BE2C (cell line): ENCODE measurements around the gene ASAP2.

Experiments
- DNase-seq: peaks from one replicate; pipeline ENCODE4 v3.0.0-alpha.2; 2020
- H3K27me3 ChIP-seq: fragments of 250-450 bp; sonication (Bioruptor Pico); 2 replicates; pipeline ENCODE4 v1.5.1; 2020; ENCODE audit warnings: mild to moderate bottlenecking
- H3K36me3 ChIP-seq: fragments of 250-450 bp; sonication (Bioruptor Pico); 2 replicates; pipeline ENCODE4 v1.5.1; 2020; ENCODE audit warnings: mild to moderate bottlenecking
- H3K4me1 ChIP-seq: fragments of 250-450 bp; sonication (Bioruptor Pico); 2 replicates; pipeline ENCODE4 v1.5.1; 2020
- H3K4me3 ChIP-seq: 2 replicates; pipeline ENCODE4 v1.5.1; 2011; ENCODE audit warnings: low read depth, low read length
- H3K9me3 ChIP-seq: fragments of 250-450 bp; sonication (Bioruptor Pico); 2 replicates; pipeline ENCODE4 v1.5.1; 2020
- TF ChIP-seq, protein P1 (sequence below): IDR thresholded peaks from 2 replicates; pipeline ENCODE4 v1.5.1; 2012; ENCODE audit warnings: mild to moderate bottlenecking, low read depth, low read length

Gene ASAP2

DNA sequence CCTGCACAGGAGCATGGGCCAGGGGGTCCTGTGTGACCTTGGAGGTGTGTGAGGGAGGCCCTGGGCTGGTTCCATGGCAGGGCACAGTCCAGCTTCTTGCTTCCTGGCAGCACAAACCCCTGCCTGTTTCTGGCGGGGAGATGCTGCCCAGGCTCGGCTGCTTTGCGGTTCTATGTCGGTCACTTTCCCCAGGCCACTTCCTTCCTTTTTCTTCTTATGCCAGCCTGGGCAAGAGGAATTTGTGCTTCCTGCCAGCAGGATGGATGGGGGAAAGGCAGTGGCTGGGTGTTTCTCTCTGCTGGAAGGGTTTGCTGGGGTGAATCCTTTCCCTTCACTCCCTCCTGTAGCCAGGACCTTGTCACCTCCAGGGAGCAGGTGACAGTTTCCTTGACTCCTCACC is 24.3 kb downstream of the ASAP2 start:
- Histone ChIP-seq H3K9me3 (no peaks in the 10 kb centered on the region), H3K4me3 (no peak overlapping the region), H3K27me3 (no peaks in the 10 kb centered on the region), H3K36me3 (no peaks in the 10 kb centered on the region), H3K4me1 (peaks cover 33% of the 10 kb centered on the region)
- TF ChIP-seq, protein P1, sequence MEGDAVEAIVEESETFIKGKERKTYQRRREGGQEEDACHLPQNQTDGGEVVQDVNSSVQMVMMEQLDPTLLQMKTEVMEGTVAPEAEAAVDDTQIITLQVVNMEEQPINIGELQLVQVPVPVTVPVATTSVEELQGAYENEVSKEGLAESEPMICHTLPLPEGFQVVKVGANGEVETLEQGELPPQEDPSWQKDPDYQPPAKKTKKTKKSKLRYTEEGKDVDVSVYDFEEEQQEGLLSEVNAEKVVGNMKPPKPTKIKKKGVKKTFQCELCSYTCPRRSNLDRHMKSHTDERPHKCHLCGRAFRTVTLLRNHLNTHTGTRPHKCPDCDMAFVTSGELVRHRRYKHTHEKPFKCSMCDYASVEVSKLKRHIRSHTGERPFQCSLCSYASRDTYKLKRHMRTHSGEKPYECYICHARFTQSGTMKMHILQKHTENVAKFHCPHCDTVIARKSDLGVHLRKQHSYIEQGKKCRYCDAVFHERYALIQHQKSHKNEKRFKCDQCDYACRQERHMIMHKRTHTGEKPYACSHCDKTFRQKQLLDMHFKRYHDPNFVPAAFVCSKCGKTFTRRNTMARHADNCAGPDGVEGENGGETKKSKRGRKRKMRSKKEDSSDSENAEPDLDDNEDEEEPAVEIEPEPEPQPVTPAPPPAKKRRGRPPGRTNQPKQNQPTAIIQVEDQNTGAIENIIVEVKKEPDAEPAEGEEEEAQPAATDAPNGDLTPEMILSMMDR = no peak
- DNase-seq = no peak

DNA sequence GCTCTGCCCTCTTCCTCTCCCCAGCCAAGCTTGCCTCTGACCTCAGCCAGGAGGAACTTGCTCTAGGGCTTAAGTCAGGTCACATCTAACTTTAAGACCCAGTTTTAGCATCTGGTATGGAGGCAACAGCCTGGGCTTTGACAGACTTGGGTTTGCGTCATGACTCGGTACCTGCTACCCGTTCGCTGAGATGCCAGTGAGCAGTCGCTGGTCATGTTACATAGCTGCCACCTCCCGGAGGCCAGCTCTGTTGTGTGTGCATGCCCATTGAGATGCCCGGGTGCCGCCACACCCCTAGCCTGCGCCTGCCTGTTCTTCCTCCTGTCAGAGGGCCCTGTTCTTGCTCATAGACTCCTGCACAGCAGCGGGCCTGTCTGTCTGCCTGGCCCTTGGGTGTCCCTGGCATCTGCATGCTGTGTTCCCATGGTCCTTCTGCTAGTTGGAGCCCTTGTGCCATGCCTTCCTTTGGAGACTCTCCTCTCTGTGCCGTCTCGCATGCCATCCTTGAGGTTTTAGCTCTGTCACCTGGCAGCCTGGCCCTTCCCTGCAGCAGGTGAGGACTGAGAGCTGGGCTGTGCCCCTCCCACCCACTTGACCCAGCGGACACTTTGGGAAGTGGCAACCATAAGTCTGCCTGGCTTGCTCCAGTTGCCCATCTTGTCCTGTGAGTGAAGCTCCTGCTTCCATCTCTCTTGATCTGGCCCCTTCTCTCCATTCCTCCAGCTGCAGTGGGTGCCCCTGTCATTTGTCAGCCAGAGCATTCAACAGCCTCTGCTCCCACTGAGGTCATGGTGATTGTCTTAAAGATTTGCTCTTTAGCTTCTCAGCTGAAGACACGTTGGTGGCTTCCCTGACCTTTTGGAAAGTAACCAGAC is 24.9 kb downstream of the ASAP2 start:
- H3K36me3 ChIP-seq = no peaks in the 10 kb centered on the region
- H3K4me3 ChIP-seq = no peak overlapping the region
- TF ChIP-seq, protein P1 = no peak
- H3K27me3 ChIP-seq = no peaks in the 10 kb centered on the region
- H3K4me1 ChIP-seq = peaks cover 38% of the 10 kb centered on the region
- no peak for DNase-seq
- H3K9me3 ChIP-seq = no peaks in the 10 kb centered on the region

DNA sequence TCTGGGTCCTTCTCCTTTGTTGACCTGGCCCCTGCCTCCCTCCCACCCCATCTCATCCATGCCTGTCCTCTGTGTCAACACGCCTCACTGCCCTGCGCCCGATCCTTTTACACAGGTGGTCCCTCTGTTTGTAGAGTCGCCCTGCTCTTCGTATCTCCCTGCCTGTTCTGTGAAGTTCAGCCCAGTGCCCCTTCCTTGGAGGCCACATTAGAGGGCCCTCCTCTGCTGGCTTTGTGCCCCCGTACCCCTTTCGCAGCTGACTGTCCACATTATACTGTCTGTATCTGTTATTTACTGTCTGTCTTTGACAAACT is 25.5 kb downstream of the ASAP2 start:
- no peaks in the 10 kb centered on the region for H3K36me3 ChIP-seq
- H3K4me3 ChIP-seq = no peak overlapping the region
- no peak for DNase-seq
- H3K9me3 ChIP-seq = no peaks in the 10 kb centered on the region
- TF ChIP-seq, protein P1 = no peak
- H3K27me3 ChIP-seq = no peaks in the 10 kb centered on the region
- H3K4me1 ChIP-seq = peaks cover 41% of the 10 kb centered on the region

DNA sequence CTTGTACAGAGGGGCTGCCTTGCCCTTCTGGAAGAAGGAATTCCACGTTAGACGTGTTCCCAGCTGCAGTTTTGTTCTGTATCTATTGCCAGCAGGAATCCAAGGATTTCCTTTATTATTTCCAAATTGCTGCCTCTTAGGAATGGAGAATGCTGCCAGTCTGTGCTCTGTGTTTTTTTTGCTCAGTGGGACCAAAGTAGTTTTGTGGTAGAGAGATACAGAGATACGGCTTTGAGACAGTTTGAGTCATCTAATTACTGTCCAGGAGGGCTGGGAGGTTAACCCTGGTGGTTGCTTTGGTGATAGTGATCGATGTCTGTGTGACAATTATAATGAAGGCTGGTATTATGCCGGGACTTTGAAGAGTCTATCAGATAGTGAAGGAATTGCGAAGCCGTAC is 26.3 kb downstream of the ASAP2 start:
- Histone ChIP-seq H3K9me3 (no peaks in the 10 kb centered on the region), H3K27me3 (no peaks in the 10 kb centered on the region), H3K4me3 (no peak overlapping the region), H3K4me1 (peaks cover 41% of the 10 kb centered on the region), H3K36me3 (no peaks in the 10 kb centered on the region)
- no peak for DNase-seq
- TF ChIP-seq, protein P1 = no peak

DNA sequence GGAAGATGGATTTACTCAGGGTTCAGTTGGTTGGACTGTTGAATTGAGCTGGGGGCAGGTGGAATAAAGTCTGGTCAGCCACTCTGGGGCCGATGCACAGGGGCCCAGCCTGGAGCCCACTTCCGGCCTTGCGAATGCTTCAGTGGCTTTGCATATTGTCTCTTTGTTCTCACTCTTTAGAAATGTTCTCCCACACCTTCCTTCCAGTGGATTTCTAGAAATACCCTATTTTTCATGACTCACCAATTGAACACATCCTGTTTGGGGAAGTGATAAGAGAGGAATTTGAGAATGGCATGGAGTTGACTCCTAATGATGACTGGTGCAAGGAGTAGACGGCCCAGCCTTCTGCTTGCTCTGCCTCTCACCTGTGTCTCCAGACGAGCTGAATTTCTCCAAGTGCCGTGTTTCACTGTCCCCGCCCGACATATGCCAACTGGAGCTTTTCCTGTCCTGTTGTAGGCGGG is 28.1 kb downstream of the ASAP2 start:
- DNase-seq = no peak
- no peaks in the 10 kb centered on the region for H3K9me3 ChIP-seq
- TF ChIP-seq, protein P1 = no peak
- no peaks in the 10 kb centered on the region for H3K27me3 ChIP-seq
- H3K36me3 ChIP-seq = no peaks in the 10 kb centered on the region
- peak overlapping the region; percentile 42 for H3K4me3 ChIP-seq
- H3K4me1 ChIP-seq = peaks cover 41% of the 10 kb centered on the region

GRCh38 chr2:9235147-9236044 is 28.8 kb downstream of the ASAP2 start:
- TF ChIP-seq, protein P1 = no peak
- peaks cover 41% of the 10 kb centered on the region for H3K4me1 ChIP-seq
- H3K9me3 ChIP-seq = no peaks in the 10 kb centered on the region
- peak; percentile 82 for DNase-seq
- H3K36me3 ChIP-seq = no peaks in the 10 kb centered on the region
- no peaks in the 10 kb centered on the region for H3K27me3 ChIP-seq
- peak overlapping the region; percentile 42 for H3K4me3 ChIP-seq
